GM12801 (cell line): Measurements from ENCODE around the gene LIN7B.

Experiments
- CTCF ChIP-seq: IDR thresholded peaks from one replicate; pipeline ENCODE4 v1.5.1; 2011; ENCODE audit warnings: control low read depth; ENCODE audit not compliant: insufficient read length; ENCODE audit errors: extremely low read depth

LIN7B gene

GRCh38 chr19:49127674-49128544 is 13.7 kb downstream of the LIN7B start:
- TF ChIP-seq CTCF, result no peak

- no peak for TF ChIP-seq CTCF
Measured at GRCh38 chr19:49128545-49129237, 14.5 kb downstream of the LIN7B start.

- no peak for TF ChIP-seq CTCF
Measured at GRCh38 chr19:49129238-49129583, 15.0 kb downstream of the LIN7B start.

GRCh38 chr19:49130325-49130724 is 16.2 kb downstream of the LIN7B start:
- no peak for TF ChIP-seq CTCF

- no peak for TF ChIP-seq CTCF
Measured at GRCh38 chr19:49132974-49133609, 18.9 kb downstream of the LIN7B start.

- no peak for TF ChIP-seq CTCF
Measured at GRCh38 chr19:49133621-49134454, 19.7 kb downstream of the LIN7B start.
